Ovary (tissue), 9 donors: ENCODE data around the gene PITPNC1. TPM values are rescaled to one million over a fixed set of nuclear protein-coding genes. Genes with fewer than 3 reads are reported as not detected.

Experiments used
- DNase-seq, 5 donors: peaks; one replicate each; pipeline ENCODE4 v3.0.0-alpha.2; 2019 to 2020
- H3K27ac ChIP-seq, 2 donors: fragments of 200-600 bp; one replicate each; pipeline versions ENCODE4 v1.5.1 to v1.8.0; 2019 to 2022
- H3K27me3 ChIP-seq: fragments of 200-600 bp; one replicate; pipeline ENCODE4 v1.8.0; 2022
- H3K36me3 ChIP-seq: fragments of 200-600 bp; sonication (generic); one replicate; pipeline ENCODE4 v1.5.1; 2019
- H3K4me1 ChIP-seq: one replicate; pipeline ENCODE4 v1.8.1; 2013; ENCODE audit warnings: mild to moderate bottlenecking, moderate library complexity; ENCODE audit not compliant: insufficient read depth
- H3K4me3 ChIP-seq: fragments of 200-600 bp; sonication (generic); one replicate; pipeline ENCODE4 v1.5.1; 2017
- H3K9me3 ChIP-seq, 2 donors: fragments of 200-600 bp in 1 of 2; sonication (generic) in 1 of 2; one replicate each; pipeline versions ENCODE4 v1.5.1 to v1.8.1; 2013 to 2019; ENCODE audit warnings: mild to moderate bottlenecking in 1 of 2, moderate library complexity in 1 of 2
- EP300 ChIP-seq: sonication (generic); formaldehyde crosslinking; IDR thresholded peaks from one replicate; pipeline ENCODE4 v1.6.1; 2017; ENCODE audit warnings: antibody characterized with exemption
- POLR2A ChIP-seq: fragments of 450-650 bp; IDR thresholded peaks from one replicate; pipeline ENCODE4 v1.6.1; 2017; ENCODE audit warnings: antibody characterized with exemption, mild to moderate bottlenecking, moderate library complexity
- WGBS, 3 donors: extraction: QIAGEN DNeasy Blood & Tissue Kit in 1 of 3; methylation state at CpG; one replicate each; pipeline versions ENCODE4 v1.1.5 to v1.1.7; 2013 to 2017; 5-methylcytosine and 5-hydroxymethylcytosine counted together
- intact Hi-C, 4 donors: fragments of 100-400 bp; cut with DNase I; formaldehyde crosslinking; loops; one replicate each; pipeline versions ENCODE4 v1.11.0 to v1.15.1; 2022 to 2023
- polyA plus RNA-seq, 2 donors: library from polyadenylated mRNA; stranded (reverse); fragments of 200-250 nt in 1 of 2; fragments of 350-450 nt in 1 of 2; fragmentation: Illumina TruSeq in 1 of 2; extraction: RNeasy Lipid Tissue Mini Kit (QIAGEN cat#74804) in 1 of 2; gene quantifications; one replicate each; pipeline ENCODE4 v1.2.3, GENCODE V29; 2013 to 2014
- total RNA-seq, 7 donors: library from RNA; depleted of rRNA in 2 of 7; stranded (reverse); fragments of >200 nt in 2 of 7; fragmentation: NEBNext Ultra II Directional in 3 of 7; extraction: Animal tissue kit (Norgen Biotek cat#: 25700) in 3 of 7; gene quantifications; one replicate each; pipeline versions ENCODE4 v1.1.0 to v1.2.4, GENCODE V29; 2016 to 2023
- TF ChIP-seq, protein P1 (sequence below), 3 donors: fragments of 450-650 bp in 2 of 3; fragments of 200-600 bp in 1 of 3; IDR thresholded peaks; one replicate each; pipeline versions ENCODE4 v1.5.1 to v1.8.0; 2016 to 2022; ENCODE audit warnings: antibody characterized with exemption in 3 of 3, mild to moderate bottlenecking in 1 of 3
- donor health status: DM: no; HTN: no; CAD: no; lungs with moderate emphysema.
- donor health status: DM: no; HTN: no; CAD: no.
- donor health status: Bipolar disorder and iron deficiency.
- donor health status: DM: yes; HTN: yes; CAD: no.
- donor health status: DM: no; HTN: no; CAD: no.
- donor health status: DM: yes; HTN: yes; CAD: no.

PITPNC1 gene
- total and polyA plus RNA-seq, 9 donors = 14.9 to 40.9 (median 23.8) TPM

DNA sequence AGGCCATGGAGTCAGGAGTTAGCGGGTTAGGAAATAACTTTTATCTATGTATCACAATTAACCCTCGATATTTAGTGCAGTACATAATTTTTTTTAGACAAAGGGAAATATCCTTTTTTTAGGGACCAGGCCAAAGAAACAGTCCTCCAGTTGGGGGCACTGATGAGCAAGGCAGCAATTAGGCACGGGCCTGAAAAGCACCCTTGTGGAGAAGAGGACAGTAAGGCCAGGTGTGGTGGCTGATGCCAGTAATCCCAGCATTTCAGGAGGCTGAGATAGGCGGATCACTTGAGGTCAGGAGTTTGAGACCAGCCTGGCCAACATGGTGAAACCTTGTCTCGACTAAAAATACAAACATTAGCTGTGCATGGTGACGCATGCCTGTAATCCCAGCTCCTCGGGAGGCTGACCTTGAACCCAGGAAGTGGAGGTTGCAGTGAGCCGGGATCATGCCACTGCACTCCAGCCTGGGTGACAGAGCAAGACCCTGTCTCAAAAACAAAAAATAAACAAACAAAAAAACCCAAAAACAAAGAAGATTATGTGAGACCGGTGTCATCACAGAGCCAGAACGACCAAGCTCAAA is 182.4 kb downstream of the PITPNC1 start:
- no peak for DNase-seq
- Histone ChIP-seq H3K36me3 (no peaks in the 10 kb centered on the region), H3K27ac (no peak overlapping the region), H3K4me1 (no peaks in the 10 kb centered on the region), H3K27me3 (no peaks in the 10 kb centered on the region), H3K4me3 (no peak overlapping the region), H3K9me3 (no peaks in the 10 kb centered on the region)
- WGBS, 3 donors = 78 to 85% (median 80%) methylated on average over 10 of the region's 10 CpGs
- intact Hi-C loops = no loop called here
- TF ChIP-seq, protein P1, sequence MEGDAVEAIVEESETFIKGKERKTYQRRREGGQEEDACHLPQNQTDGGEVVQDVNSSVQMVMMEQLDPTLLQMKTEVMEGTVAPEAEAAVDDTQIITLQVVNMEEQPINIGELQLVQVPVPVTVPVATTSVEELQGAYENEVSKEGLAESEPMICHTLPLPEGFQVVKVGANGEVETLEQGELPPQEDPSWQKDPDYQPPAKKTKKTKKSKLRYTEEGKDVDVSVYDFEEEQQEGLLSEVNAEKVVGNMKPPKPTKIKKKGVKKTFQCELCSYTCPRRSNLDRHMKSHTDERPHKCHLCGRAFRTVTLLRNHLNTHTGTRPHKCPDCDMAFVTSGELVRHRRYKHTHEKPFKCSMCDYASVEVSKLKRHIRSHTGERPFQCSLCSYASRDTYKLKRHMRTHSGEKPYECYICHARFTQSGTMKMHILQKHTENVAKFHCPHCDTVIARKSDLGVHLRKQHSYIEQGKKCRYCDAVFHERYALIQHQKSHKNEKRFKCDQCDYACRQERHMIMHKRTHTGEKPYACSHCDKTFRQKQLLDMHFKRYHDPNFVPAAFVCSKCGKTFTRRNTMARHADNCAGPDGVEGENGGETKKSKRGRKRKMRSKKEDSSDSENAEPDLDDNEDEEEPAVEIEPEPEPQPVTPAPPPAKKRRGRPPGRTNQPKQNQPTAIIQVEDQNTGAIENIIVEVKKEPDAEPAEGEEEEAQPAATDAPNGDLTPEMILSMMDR (IDR thresholded peaks at IDR 0.05) = no peak
- no peak for TF ChIP-seq EP300
- TF ChIP-seq POLR2A = no peak

DNA sequence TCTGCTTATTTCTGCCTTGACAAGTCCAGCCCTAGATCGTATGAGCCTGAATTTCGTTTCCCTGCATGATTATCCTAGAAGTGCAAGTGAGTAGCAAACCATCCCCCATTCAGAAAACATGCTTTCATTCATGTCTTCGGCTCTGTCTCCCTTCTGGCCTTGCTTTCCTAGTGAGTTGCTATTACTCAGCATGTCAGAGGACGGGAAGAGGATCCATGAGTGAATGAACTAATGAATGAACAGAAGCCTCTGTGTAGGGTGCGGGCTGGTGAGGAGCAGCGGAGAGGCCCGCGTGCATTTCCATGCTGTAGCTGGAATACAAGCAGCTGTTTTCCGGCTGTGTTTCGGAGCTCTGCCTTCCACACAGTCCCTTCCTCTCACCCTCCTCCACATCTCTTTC is 184.9 kb downstream of the PITPNC1 start:
- H3K9me3 ChIP-seq = no peaks in the 10 kb centered on the region
- TF ChIP-seq POLR2A (no peak), EP300 (no peak)
- TF ChIP-seq, protein P1 (IDR thresholded peaks at IDR 0.05) = no peak
- H3K4me1 ChIP-seq = no peaks in the 10 kb centered on the region
- H3K27me3 ChIP-seq = no peaks in the 10 kb centered on the region
- WGBS, 3 donors = 55 to 72% (median 57%) methylated on average over 10 of the region's 10 CpGs
- intact Hi-C loops = no loop called here
- H3K27ac ChIP-seq = no peak overlapping the region
- no peaks in the 10 kb centered on the region for H3K36me3 ChIP-seq
- no peak overlapping the region for H3K4me3 ChIP-seq
- no peak for DNase-seq

DNA sequence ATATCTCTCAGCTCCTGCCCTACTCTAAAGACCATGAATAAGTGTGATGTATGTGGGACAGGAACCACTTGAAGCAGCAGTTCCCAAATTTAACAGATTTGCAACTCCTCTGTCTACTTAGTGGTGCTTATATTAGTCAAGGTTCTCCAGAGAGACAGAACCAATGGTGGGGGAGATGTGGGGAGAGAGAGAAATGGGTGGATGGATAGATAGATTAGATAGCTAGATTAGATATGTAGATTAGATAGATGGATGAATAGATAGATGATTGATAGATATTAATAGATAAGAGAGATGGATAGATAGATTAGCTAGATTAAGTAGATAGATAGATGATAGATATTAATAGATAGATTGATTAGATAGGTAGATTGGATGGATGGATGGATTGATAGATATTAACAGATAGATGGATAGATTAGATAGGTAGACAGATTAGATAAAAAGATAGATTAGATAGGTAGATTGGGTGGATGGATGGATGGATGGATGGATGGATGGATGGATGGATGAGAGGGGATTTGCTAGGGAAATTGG is 186.7 kb downstream of the PITPNC1 start:
- no peak for DNase-seq
- TF ChIP-seq, protein P1 (IDR thresholded peaks at IDR 0.05) = no peak
- TF ChIP-seq EP300 = no peak
- TF ChIP-seq POLR2A = no peak
- no peaks in the 10 kb centered on the region for H3K9me3 ChIP-seq
- no peak overlapping the region for H3K27ac ChIP-seq
- no peak overlapping the region for H3K4me3 ChIP-seq
- H3K27me3 ChIP-seq = no peaks in the 10 kb centered on the region
- intact Hi-C loops = no loop called here
- H3K4me1 ChIP-seq = no peaks in the 10 kb centered on the region
- no peaks in the 10 kb centered on the region for H3K36me3 ChIP-seq

DNA sequence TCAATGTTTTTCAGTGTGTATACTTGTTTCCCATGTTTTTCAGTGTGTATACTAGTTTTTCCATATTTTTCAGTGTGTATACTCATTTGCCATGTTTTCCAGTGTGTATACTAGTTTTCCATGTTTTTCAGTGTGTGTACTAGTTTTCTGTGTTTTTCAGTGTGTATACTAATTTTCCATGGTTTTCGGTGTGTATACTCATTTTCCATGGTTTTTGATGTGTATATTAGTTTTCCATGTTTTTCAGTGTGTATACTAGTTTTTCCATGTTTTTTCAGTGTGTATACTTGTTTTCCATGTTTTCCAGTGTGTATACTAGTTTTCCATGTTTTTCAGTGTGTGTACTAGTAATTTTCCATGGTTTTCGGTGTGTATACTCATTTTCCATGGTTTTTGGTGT is 188.0 kb downstream of the PITPNC1 start:
- 90 to 98% (median 98%) methylated on average over 2 of the region's 2 CpGs for WGBS, 3 donors
- no peak overlapping the region for H3K27ac ChIP-seq
- DNase-seq = no peak
- H3K4me1 ChIP-seq = no peaks in the 10 kb centered on the region
- no peaks in the 10 kb centered on the region for H3K36me3 ChIP-seq
- intact Hi-C loops = no loop called here
- no peaks in the 10 kb centered on the region for H3K9me3 ChIP-seq
- no peak for TF ChIP-seq EP300
- TF ChIP-seq, protein P1 (IDR thresholded peaks at IDR 0.05) = no peak
- no peak for TF ChIP-seq POLR2A
- H3K27me3 ChIP-seq = no peaks in the 10 kb centered on the region
- H3K4me3 ChIP-seq = no peak overlapping the region
